ENCODE measurements around the gene PTPRG.
"Not testable (repeated sequence)": the region's sequence is repeated elsewhere in the genome, so short reads cannot be mapped to it uniquely, and the experiment has no call there.

Gene PTPRG

GRCh38 chr3:62007036-62007435 lies 445.7 kb downstream of the PTPRG start:
- no peak for DNase-seq (ENCODE audit: low read depth in 2 of 2)

DNA sequence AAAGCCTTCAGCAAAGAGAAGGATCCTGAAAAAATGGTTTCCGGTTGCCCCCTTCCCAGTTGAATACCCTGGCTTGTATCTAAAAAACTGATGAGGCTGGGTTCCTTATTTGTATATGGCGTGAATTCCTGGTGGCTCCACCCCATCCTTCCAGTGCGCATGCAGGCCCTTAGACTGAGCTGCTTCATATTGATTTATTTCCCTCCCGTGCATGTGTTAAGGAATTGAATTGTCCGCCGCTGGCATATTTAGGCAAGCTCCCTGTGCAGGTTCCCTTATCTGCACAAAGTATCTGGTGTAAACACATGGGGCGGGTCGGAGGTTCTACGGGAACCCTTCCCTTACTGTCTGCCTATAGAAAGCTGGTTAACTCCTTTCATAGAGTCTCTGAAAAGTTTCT lies 449.6 kb downstream of the PTPRG start:
- DNase-seq (ENCODE audit: low read depth in 2 of 2): no peak

DNA sequence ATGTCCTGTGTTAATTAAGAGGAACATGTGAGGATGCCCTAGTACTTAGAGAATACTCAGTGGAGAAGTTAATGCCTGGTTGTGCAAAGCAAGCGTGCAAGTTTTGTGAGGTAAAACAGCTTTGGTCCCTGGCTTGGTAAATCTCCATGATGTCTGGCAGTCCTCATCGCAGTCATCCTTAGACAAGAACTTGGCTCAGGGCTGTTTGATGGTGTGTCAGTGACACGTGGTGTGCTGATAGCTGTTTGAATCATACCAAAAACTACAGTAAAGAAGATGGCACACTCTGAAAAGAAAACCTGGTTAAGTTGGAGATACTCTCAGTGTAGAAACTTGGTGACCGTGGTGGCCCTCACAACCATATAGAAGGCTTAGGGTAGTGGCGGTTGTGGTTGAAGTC lies 450.3 kb downstream of the PTPRG start:
- no peak for DNase-seq (ENCODE audit: low read depth in 2 of 2)

- no peak for DNase-seq (ENCODE audit: low read depth in 2 of 2)
Measured at GRCh38 chr3:62013951-62014350, 452.6 kb downstream of the PTPRG start.

- DNase-seq (ENCODE audit: low read depth in 2 of 2): no peak
Measured at GRCh38 chr3:62015111-62015510, 453.7 kb downstream of the PTPRG start.

- no peak for DNase-seq (ENCODE audit: low read depth in 2 of 2)
Measured at GRCh38 chr3:62019906-62020305, 458.5 kb downstream of the PTPRG start.

GRCh38 chr3:62020706-62021105 lies 459.3 kb downstream of the PTPRG start:
- no peak for DNase-seq (ENCODE audit: low read depth in 2 of 2)

- no peak for DNase-seq (ENCODE audit: low read depth in 2 of 2)
Measured at GRCh38 chr3:62022312-62022711, 460.9 kb downstream of the PTPRG start.

GRCh38 chr3:62024882-62025281 lies 463.5 kb downstream of the PTPRG start:
- no peak for DNase-seq (ENCODE audit: low read depth in 2 of 2)

DNA sequence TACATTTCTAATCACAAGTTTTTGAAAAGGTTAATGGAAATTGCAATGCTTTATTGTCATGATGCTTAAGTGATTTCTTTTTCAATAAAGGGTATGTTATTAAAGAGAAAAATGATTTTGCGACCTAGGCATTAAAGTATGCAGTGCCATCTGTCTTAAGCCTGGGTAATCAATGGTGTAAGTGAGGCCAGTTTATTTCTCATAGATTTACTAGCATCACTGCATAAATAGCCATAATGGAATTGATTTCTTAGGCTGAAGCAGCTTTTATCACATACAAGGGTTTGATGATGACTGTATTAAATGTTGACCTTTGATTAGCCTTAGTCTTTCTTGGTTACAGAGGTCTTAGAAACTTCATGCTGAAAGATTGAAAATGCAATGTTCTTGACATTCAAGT lies 464.5 kb downstream of the PTPRG start:
- no peak for DNase-seq (ENCODE audit: low read depth in 2 of 2)

- DNase-seq (ENCODE audit: low read depth in 2 of 2): no peak
Measured at GRCh38 chr3:62027241-62027640, 465.9 kb downstream of the PTPRG start.

- no peak for DNase-seq (ENCODE audit: low read depth in 2 of 2)
Measured at GRCh38 chr3:62027796-62028195, 466.4 kb downstream of the PTPRG start.

DNA sequence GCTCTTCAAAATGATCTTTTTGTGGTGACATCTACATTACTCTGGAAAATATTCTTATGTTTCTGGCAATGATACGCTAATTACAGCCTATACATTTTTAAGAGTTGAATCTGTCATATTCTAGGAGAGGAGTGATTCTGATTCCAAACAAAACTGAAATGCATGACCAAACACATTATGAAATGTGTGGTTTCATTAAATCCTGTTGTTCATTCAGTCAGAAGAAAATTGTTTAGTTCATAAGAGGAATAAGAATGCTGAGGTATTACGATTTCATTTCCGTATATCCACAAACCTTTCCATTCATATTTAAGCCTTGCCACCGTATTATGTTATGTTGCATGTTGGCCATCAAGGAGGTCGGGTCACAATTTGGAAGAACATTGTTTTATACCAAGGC lies 466.9 kb downstream of the PTPRG start:
- DNase-seq (ENCODE audit: low read depth in 2 of 2): no peak

DNA sequence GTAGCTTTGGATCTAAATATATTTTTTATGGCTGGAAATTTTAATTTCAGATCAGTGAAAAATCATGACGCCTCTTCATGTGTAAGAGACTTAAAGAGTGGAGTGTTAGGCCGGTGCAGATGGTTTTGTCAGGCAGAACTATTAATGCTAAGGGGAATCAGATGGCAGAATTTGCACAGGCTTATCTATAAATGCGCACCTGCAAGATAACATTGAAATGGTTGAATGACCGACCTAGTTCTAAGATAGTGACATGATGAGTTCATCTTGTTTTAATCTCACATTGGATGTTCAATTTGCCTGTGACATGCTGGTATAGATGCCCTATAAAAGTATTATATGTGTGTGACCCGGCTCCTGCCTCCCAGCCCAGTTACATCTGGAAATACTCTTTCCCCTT lies 471.4 kb downstream of the PTPRG start:
- no peak for DNase-seq (ENCODE audit: low read depth in 2 of 2)

DNA sequence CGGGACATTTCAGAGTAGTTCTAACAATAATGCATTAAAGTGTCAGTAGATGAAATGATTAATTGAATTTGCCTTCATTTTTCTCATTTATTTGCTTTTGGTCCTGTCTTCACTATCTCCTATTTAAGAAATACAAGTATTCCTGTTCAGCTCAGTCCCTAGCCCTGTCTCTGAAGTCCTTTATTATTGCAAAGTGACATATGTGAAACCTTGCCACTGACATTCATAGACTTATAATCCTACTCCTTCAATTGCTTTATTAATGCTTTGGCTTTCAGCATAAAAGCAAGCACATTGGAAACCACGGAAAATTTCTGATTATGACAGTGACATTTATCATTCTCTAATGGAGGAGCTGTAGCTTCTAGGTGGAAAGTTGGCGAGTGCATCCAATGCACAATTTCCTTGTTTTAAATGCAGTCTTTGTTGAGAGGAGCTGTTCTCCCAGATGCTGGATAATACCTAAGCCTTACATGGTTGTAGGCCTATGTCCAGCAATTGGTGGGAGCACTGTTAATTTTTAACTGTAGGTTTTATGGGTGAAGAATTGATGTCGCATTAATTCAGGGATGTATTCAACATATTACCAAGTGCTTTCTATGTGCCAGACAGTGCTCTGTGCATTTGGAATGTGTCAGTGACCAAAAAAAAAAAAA lies 474.2 kb downstream of the PTPRG start:
- no peak for DNase-seq (ENCODE audit: low read depth in 2 of 2)

DNA sequence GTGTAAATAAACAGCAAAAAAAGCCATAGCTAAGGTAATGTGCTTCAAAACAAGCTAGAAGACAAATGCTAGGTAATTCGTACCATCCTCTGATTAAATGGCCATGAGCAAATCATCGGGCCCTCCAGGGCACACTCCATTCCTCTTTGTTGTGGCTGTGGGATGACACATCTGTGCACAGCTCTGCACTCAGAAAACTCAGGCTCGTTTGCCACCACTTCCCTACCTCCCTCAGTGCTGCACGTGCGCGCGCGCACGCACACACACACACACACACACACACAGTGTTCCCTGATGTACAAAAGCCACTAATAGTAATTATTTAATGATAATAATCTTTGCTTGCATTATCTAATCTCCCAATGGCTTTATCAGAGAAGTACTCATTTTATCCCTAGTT lies 475.4 kb downstream of the PTPRG start:
- no peak for DNase-seq (ENCODE audit: low read depth in 2 of 2)

GRCh38 chr3:62038798-62039197 lies 477.4 kb downstream of the PTPRG start:
- DNase-seq (ENCODE audit: low read depth in 2 of 2): not testable (repeated sequence)

DNA sequence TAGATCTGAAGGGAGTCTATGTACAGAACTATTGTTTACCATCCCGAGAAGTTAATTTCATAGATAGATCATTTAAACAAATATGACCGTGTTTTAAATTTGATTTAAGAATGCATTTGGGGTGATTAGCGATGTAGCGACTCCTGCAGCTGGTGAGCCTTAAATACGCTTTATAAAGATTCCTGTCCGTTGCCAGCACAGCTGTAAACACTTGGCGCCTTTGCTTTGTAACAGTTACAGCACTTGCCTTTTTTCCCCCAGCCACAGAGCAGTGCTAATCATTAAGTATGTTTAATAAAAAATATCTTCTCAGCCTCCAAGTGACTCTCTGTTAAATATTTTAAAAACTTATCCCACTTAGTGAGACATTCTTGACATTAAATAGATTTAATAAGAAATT lies 478.2 kb downstream of the PTPRG start:
- DNase-seq (ENCODE audit: low read depth in 2 of 2): no peak

DNA sequence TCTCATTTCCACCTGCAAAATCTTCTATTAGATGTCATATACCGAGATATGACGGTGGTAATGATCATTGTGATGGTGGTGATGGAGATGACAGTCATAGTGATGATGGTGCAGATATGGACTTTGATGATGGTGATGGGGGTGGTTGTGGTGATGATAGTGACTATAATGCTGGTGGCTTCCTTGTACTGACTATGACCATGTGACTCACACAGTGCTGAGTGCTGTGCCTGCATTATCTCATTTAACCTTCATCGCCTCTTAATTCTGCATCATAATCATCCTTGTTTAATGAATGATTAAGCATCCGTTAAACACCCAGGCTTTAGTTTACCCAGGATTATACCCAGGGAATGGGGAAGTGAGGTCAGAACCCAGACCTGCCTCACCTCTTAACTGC lies 480.3 kb downstream of the PTPRG start:
- DNase-seq (ENCODE audit: low read depth in 2 of 2): no peak

GRCh38 chr3:62044874-62045411 lies 483.6 kb downstream of the PTPRG start:
- no peak for DNase-seq (ENCODE audit: low read depth in 2 of 2)

- no peak for DNase-seq (ENCODE audit: low read depth in 2 of 2)
Measured at GRCh38 chr3:62046326-62046725, 485.0 kb downstream of the PTPRG start.

GRCh38 chr3:62048577-62048976 lies 487.2 kb downstream of the PTPRG start:
- DNase-seq (ENCODE audit: low read depth in 2 of 2): no peak

DNA sequence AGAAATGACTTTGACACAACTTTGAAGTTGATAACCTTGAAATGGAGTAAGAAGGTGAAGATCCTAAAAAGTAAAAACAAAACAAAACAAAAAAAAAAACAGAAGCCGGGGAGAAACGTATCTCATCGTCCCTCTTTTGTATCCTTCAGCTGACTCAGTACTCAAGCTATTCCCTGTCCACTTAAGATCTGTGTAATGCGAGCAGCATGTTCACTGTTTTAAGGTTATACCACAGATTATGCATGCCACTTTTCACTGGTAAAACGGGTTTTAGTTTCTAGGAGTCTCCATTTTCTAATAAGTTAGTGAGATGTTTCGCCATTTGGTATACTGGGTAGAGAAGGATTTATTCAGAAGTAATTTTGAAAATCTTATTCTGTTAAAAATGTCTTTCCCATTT lies 487.7 kb downstream of the PTPRG start:
- DNase-seq (ENCODE audit: low read depth in 2 of 2): no peak

DNA sequence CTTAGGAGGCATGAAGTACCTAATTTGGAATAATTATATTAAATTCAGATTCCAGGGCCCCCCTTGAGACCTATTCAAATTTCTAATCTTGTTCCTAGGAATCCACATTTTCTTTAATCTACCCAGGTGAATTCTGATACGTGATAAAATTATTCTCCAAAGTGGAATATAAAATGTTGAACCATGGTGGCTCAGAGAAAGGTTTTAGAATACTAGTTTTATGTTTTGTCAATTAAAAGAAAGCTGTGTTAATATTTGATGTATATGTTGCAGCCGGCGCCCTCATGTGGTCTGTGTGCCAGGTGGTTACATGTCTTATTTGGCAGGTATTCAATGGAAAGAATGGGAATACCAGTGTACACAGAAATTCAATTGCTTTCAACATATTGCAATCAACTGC lies 490.1 kb downstream of the PTPRG start:
- no peak for DNase-seq (ENCODE audit: low read depth in 2 of 2)

Data from activated CD4-positive, alpha-beta T cell treated with anti-CD3 and anti-CD28 coated beads for 24 hours (primary cell).